Liver (tissue), 9 donors: ENCODE results near the gene SMARCB1. TPM values are rescaled to one million over a fixed set of nuclear protein-coding genes. Genes with fewer than 3 reads are reported as not detected.

Source experiments
- DNase-seq: peaks from one replicate; pipeline ENCODE4 v3.0.0-alpha.2; 2017; ENCODE audit warnings: low spot score
- H3K27ac ChIP-seq, 2 donors: one replicate each; pipeline ENCODE4 v1.7.0; 2013; ENCODE audit warnings: inconsistent platforms in 2 of 2, low read length in 2 of 2, control low read depth in 1 of 2, low read depth in 1 of 2, mild to moderate bottlenecking in 1 of 2
- H3K27me3 ChIP-seq, 4 donors: one replicate each; pipeline versions ENCODE4 v1.6.1 to v1.7.0; 2013; ENCODE audit warnings: low read length in 3 of 4, inconsistent platforms in 1 of 4, mild to moderate bottlenecking in 1 of 4, moderate library complexity in 1 of 4; ENCODE audit not compliant: control insufficient read depth in 4 of 4, insufficient read depth in 4 of 4
- H3K36me3 ChIP-seq, 4 donors: one replicate each; pipeline versions ENCODE4 v1.6.1 to v1.7.0; 2013; ENCODE audit warnings: low read length in 3 of 4, mild to moderate bottlenecking in 3 of 4, low read depth in 1 of 4, moderate library complexity in 1 of 4; ENCODE audit not compliant: control insufficient read depth in 4 of 4, insufficient read depth in 3 of 4
- H3K4me1 ChIP-seq, 4 donors: one replicate each; pipeline versions ENCODE4 v1.6.1 to v1.7.0; 2013; ENCODE audit warnings: low read length in 3 of 4, mild to moderate bottlenecking in 3 of 4, moderate library complexity in 1 of 4; ENCODE audit not compliant: control insufficient read depth in 4 of 4, insufficient read depth in 4 of 4
- H3K4me3 ChIP-seq, 3 donors: one replicate each; pipeline versions ENCODE4 v1.6.1 to v1.7.0; 2013; ENCODE audit warnings: low read length in 3 of 3, control low read depth in 1 of 3, low read depth in 1 of 3, mild to moderate bottlenecking in 1 of 3
- H3K9ac ChIP-seq, 2 donors: one replicate each; pipeline ENCODE4 v1.7.0; 2013; ENCODE audit warnings: low read length in 2 of 2, mild to moderate bottlenecking in 2 of 2, moderate library complexity in 2 of 2, control low read depth in 1 of 2, low read depth in 1 of 2
- H3K9me3 ChIP-seq, 4 donors: one replicate each; pipeline versions ENCODE4 v1.6.1 to v1.7.0; 2013; ENCODE audit warnings: low read length in 3 of 4; ENCODE audit not compliant: control insufficient read depth in 4 of 4
- FOXA1 ChIP-seq: IDR thresholded peaks from 2 replicates; pipeline ENCODE4 v1.6.1; 2016; ENCODE audit warnings: antibody characterized with exemption
- FOXA2 ChIP-seq: IDR thresholded peaks from 2 replicates; pipeline ENCODE4 v1.6.1; 2016; ENCODE audit warnings: antibody characterized with exemption
- HNF4A ChIP-seq, 2 donors: conservative IDR thresholded peaks; 2 replicates each; pipeline ENCODE4 v1.6.1; 2016; ENCODE audit warnings: antibody characterized with exemption in 2 of 2, mild to moderate bottlenecking in 2 of 2
- HNF4G ChIP-seq: IDR thresholded peaks from 2 replicates; pipeline ENCODE4 v1.6.1; 2016; ENCODE audit warnings: antibody characterized with exemption
- JUND ChIP-seq, 2 donors: IDR thresholded peaks; 2 replicates each; pipeline ENCODE4 v1.6.1; 2016; ENCODE audit warnings: antibody characterized with exemption in 2 of 2
- NR2F2 ChIP-seq: IDR thresholded peaks from 2 replicates; pipeline ENCODE4 v1.6.1; 2016; ENCODE audit warnings: antibody characterized with exemption
- RAD21 ChIP-seq, 2 donors: IDR thresholded peaks; 2 replicates each; pipeline ENCODE4 v1.6.1; 2016; ENCODE audit warnings: antibody characterized with exemption in 2 of 2, mild to moderate bottlenecking in 2 of 2
- RXRA ChIP-seq, 2 donors: IDR thresholded peaks; 2 replicates each; pipeline ENCODE4 v1.6.1; 2017 to 2018; ENCODE audit warnings: antibody characterized with exemption in 2 of 2, mild to moderate bottlenecking in 1 of 2
- SP1 ChIP-seq: IDR thresholded peaks from 2 replicates; pipeline ENCODE4 v1.6.1; 2018; ENCODE audit warnings: antibody characterized with exemption, mild to moderate bottlenecking
- TAF1 ChIP-seq: conservative IDR thresholded peaks from 2 replicates; pipeline ENCODE4 v1.6.1; 2016; ENCODE audit warnings: antibody characterized with exemption, mild to moderate bottlenecking
- YY1 ChIP-seq: IDR thresholded peaks from 2 replicates; pipeline ENCODE4 v1.6.1; 2016; ENCODE audit warnings: antibody characterized with exemption, mild to moderate bottlenecking
- ZBTB33 ChIP-seq: IDR thresholded peaks from 2 replicates; pipeline ENCODE4 v1.6.1; 2016; ENCODE audit warnings: antibody characterized with exemption
- WGBS: extraction: QIAGEN DNeasy Blood & Tissue Kit; methylation state at CpG from one replicate; pipeline ENCODE4 v1.1.7; 2013; 5-methylcytosine and 5-hydroxymethylcytosine counted together
- polyA plus RNA-seq, 2 donors: library from polyadenylated mRNA; stranded (reverse) in 1 of 2; unstranded in 1 of 2; fragments of 200-250 nt in 1 of 2; fragments of >200 nt in 1 of 2; fragmentation: Nextera tagmentation in 1 of 2; extraction: Ambion mirVana in 1 of 2; gene quantifications; one replicate each; pipeline versions ENCODE4 v1.2.1 to v1.2.3, GENCODE V29; 2013 to 2015
- total RNA-seq, 2 donors: library from RNA; depleted of rRNA; stranded (reverse); fragments of >200 nt; gene quantifications; one replicate each; pipeline ENCODE4 v1.2.3, GENCODE V29; 2014
- TF ChIP-seq, protein P1 (sequence below): fragments of 150-350 bp; IDR thresholded peaks from 2 replicates; pipeline ENCODE4 v1.5.1; 2017; ENCODE audit warnings: improper control_type of control experiment, low read depth, low read length; ENCODE audit not compliant: missing input control
- TF ChIP-seq, protein P2 (sequence below): IDR thresholded peaks from 2 replicates; pipeline ENCODE4 v1.6.1; 2016; ENCODE audit warnings: antibody characterized with exemption
- TF ChIP-seq, protein P3 (sequence below): IDR thresholded peaks from 2 replicates; pipeline ENCODE4 v1.6.1; 2016; ENCODE audit warnings: antibody characterized with exemption
- donor health status: healthy.
- donor health status: healthy.
- donor health status: healthy.
- donor health status: healthy.
- donor health status: healthy.

SMARCB1 gene
- total and polyA plus RNA-seq, 4 donors, result 15.1 to 22.5 (median 19.1) TPM

- TF ChIP-seq, protein P1, sequence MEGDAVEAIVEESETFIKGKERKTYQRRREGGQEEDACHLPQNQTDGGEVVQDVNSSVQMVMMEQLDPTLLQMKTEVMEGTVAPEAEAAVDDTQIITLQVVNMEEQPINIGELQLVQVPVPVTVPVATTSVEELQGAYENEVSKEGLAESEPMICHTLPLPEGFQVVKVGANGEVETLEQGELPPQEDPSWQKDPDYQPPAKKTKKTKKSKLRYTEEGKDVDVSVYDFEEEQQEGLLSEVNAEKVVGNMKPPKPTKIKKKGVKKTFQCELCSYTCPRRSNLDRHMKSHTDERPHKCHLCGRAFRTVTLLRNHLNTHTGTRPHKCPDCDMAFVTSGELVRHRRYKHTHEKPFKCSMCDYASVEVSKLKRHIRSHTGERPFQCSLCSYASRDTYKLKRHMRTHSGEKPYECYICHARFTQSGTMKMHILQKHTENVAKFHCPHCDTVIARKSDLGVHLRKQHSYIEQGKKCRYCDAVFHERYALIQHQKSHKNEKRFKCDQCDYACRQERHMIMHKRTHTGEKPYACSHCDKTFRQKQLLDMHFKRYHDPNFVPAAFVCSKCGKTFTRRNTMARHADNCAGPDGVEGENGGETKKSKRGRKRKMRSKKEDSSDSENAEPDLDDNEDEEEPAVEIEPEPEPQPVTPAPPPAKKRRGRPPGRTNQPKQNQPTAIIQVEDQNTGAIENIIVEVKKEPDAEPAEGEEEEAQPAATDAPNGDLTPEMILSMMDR, result no peak
- no peak for TF ChIP-seq RXRA (IDR thresholded peaks at IDR 0.05)
Observed at GRCh38 chr22:23833017-23833751, 46.4 kb downstream of the SMARCB1 start (continued).

GRCh38 chr22:23833911-23834317, 47.1 kb downstream of the SMARCB1 start:
- Histone ChIP-seq H3K4me1 (peaks cover 3 to 8% (median 8%) of the 10 kb centered on the region in 4 donors), H3K36me3 (peaks cover 3 to 39% (median 7%) of the 10 kb centered on the region in 4 donors), H3K27me3 (no peaks in the 10 kb centered on the region), H3K4me3 (no peak overlapping the region), H3K9ac (no peak overlapping the region), H3K9me3 (no peaks in the 10 kb centered on the region), H3K27ac (no peak overlapping the region)
- TF ChIP-seq HNF4A (conservative IDR thresholded peaks at IDR 0.05), result no peak
- no peak for TF ChIP-seq TAF1
- no peak for TF ChIP-seq JUND (IDR thresholded peaks at IDR 0.05)
- TF ChIP-seq RXRA (IDR thresholded peaks at IDR 0.05), result no peak
- DNase-seq, result no peak
- 90% methylated on average over 13 of the region's 13 CpGs for WGBS

- Histone ChIP-seq H3K9ac (no peak overlapping the region), H3K4me1 (peaks cover 3 to 10% (median 9%) of the 10 kb centered on the region in 4 donors), H3K27me3 (no peaks in the 10 kb centered on the region), H3K36me3 (peaks cover 2 to 35% (median 6%) of the 10 kb centered on the region in 4 donors), H3K27ac (no peak overlapping the region), H3K9me3 (no peaks in the 10 kb centered on the region), H3K4me3 (no peak overlapping the region)
- DNase-seq, result no peak
- TF ChIP-seq RAD21 (IDR thresholded peaks at IDR 0.05) (no peak), FOXA2 (no peak), HNF4A (conservative IDR thresholded peaks at IDR 0.05) (no peak), JUND (IDR thresholded peaks at IDR 0.05) (no peak), ZBTB33 (no peak), SP1 (no peak), HNF4G (no peak), RXRA (IDR thresholded peaks at IDR 0.05) (no peak), YY1 (no peak), TAF1 (no peak), FOXA1 (no peak), NR2F2 (no peak)
- TF ChIP-seq, protein P2, sequence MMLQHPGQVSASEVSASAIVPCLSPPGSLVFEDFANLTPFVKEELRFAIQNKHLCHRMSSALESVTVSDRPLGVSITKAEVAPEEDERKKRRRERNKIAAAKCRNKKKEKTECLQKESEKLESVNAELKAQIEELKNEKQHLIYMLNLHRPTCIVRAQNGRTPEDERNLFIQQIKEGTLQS, result no peak
- TF ChIP-seq, protein P1, result no peak
- TF ChIP-seq, protein P3, sequence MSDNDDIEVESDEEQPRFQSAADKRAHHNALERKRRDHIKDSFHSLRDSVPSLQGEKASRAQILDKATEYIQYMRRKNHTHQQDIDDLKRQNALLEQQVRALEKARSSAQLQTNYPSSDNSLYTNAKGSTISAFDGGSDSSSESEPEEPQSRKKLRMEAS, result no peak
- 97% methylated on average over 3 of the region's 3 CpGs for WGBS
Observed at GRCh38 chr22:23834406-23834792, 47.6 kb downstream of the SMARCB1 start.
